ENCODE results near the gene CUL4B. TPM values are rescaled to one million over a fixed set of nuclear protein-coding genes. Genes with fewer than 3 reads are reported as not detected.

Gene CUL4B
- total and polyA plus RNA-seq, 10 of the 15 experiments (the other 5 are each of a cell fraction or from before 2014, with no cell fraction given) = 11.0 to 37.3 (median 24.4) TPM

DNA sequence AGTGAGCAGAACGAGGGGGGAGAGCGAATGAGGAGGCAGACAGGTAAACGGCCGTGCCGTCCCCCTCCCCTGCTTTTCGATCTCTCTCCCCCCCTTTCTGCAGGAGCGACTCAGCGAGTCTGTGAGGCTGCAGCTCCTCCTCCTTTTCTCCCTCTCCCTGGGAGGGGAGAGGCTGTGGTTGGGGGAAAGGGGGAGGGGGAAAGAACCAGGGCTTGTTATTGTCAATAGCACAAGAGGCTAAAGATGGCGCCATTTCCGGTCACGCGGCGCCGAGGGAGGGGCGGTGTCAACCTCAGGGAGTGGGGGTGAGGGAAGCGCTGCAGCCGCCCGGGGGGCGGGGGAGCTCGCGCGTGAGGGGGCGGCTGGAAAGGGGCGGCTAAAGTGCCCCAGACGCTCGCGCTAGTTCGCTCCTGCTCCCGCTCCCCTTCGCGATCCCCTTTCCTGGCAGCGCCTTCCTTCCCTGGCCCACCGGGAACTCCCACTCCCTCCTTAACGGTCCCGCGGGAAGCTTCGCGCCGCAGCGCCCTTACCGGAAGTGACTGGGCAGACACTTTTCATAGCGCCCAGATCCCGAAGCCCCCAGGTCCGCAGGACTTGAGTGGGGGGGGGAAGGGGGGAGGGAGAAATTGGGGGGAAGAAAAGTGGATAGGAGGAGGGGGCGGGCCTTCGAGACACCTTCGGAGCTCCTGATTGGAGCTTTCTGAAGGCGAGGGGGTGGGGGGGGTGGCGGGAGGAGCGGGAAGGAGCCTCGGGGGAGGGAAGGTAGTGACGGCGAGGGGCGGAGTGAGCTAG, at the start of gene CUL4B (continued):
- TF ChIP-seq, protein P1, sequence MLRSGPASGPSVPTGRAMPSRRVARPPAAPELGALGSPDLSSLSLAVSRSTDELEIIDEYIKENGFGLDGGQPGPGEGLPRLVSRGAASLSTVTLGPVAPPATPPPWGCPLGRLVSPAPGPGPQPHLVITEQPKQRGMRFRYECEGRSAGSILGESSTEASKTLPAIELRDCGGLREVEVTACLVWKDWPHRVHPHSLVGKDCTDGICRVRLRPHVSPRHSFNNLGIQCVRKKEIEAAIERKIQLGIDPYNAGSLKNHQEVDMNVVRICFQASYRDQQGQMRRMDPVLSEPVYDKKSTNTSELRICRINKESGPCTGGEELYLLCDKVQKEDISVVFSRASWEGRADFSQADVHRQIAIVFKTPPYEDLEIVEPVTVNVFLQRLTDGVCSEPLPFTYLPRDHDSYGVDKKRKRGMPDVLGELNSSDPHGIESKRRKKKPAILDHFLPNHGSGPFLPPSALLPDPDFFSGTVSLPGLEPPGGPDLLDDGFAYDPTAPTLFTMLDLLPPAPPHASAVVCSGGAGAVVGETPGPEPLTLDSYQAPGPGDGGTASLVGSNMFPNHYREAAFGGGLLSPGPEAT (IDR thresholded peaks at IDR 0.05; ENCODE audit: low read depth) = no peak
- TF ChIP-seq RB1 (IDR thresholded peaks at IDR 0.05; ENCODE audit: borderline replicate concordance) (no peak), DPF2 (IDR thresholded peaks at IDR 0.05) (no peak), PML (IDR thresholded peaks at IDR 0.05; ENCODE audit: low read length) (no peak), ZNF384 (IDR thresholded peaks at IDR 0.05; ENCODE audit: borderline replicate concordance, low read depth, low read length) (no peak), CHD4 (IDR thresholded peaks at IDR 0.05) (no peak), MTA2 (IDR thresholded peaks at IDR 0.05; ENCODE audit: low read depth) (peak; percentile 35; the same call in 1 of the 2 replicates), SMAD1 (IDR thresholded peaks at IDR 0.05; ENCODE audit: low read depth, partially characterized antibody) (no peak), ZBTB11 (CRISPR knock-in tag; IDR thresholded peaks at IDR 0.05) (no peak), BRCA1 (IDR thresholded peaks at IDR 0.05; ENCODE audit: low read depth, low read length) (no peak), NR2C2 (IDR thresholded peaks at IDR 0.05; ENCODE audit: borderline replicate concordance, control insufficient read depth, insufficient read length, low read depth) (no peak), ZZZ3 (IDR thresholded peaks at IDR 0.05; ENCODE audit: control insufficient read depth, insufficient read length, low read depth) (no peak), SPI1 (IDR thresholded peaks at IDR 0.05; ENCODE audit: borderline replicate concordance, insufficient read depth, low read depth, low read length) (no peak), ZSCAN29 (IDR thresholded peaks at IDR 0.05) (no peak), SMAD5 (IDR thresholded peaks at IDR 0.05; ENCODE audit: low read depth) (no peak), GATAD2B (conservative IDR thresholded peaks at IDR 0.05; ENCODE audit: low read depth) (no peak), MYC (IDR thresholded peaks at IDR 0.05; ENCODE audit: insufficient read depth, insufficient read length, insufficient replicate concordance, low read length, severe bottlenecking) (no peak), POU2F2 (IDR thresholded peaks at IDR 0.05; ENCODE audit: borderline replicate concordance, low read depth, low read length) (0 out of 3 replicates have a peak, but pooled peaks have one; percentile 20), SREBF1 (IDR thresholded peaks at IDR 0.05; ENCODE audit: low read length) (no peak), MAX (IDR thresholded peaks at IDR 0.05; ENCODE audit: low read depth, low read length) (peak; percentile 78; the same call in 1 of the 2 replicates)
- TF ChIP-seq, protein P2, sequence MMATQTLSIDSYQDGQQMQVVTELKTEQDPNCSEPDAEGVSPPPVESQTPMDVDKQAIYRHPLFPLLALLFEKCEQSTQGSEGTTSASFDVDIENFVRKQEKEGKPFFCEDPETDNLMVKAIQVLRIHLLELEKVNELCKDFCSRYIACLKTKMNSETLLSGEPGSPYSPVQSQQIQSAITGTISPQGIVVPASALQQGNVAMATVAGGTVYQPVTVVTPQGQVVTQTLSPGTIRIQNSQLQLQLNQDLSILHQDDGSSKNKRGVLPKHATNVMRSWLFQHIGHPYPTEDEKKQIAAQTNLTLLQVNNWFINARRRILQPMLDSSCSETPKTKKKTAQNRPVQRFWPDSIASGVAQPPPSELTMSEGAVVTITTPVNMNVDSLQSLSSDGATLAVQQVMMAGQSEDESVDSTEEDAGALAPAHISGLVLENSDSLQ (IDR thresholded peaks at IDR 0.05) = no peak
- TF ChIP-seq, protein P3, sequence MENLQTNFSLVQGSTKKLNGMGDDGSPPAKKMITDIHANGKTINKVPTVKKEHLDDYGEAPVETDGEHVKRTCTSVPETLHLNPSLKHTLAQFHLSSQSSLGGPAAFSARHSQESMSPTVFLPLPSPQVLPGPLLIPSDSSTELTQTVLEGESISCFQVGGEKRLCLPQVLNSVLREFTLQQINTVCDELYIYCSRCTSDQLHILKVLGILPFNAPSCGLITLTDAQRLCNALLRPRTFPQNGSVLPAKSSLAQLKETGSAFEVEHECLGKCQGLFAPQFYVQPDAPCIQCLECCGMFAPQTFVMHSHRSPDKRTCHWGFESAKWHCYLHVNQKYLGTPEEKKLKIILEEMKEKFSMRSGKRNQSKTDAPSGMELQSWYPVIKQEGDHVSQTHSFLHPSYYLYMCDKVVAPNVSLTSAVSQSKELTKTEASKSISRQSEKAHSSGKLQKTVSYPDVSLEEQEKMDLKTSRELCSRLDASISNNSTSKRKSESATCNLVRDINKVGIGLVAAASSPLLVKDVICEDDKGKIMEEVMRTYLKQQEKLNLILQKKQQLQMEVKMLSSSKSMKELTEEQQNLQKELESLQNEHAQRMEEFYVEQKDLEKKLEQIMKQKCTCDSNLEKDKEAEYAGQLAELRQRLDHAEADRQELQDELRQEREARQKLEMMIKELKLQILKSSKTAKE (IDR thresholded peaks at IDR 0.05; ENCODE audit: low read depth, poor library complexity, severe bottlenecking) = no peak

All from GM12878 (cell line).